RWPE1 (cell line): ENCODE measurements around the gene GPI.
"Not testable (repeated sequence)": the region's sequence is repeated elsewhere in the genome, so short reads cannot be mapped to it uniquely, and the experiment has no call there.

Source experiments
- CTCF ChIA-PET: fragments of 350-600 bp; sonication (Branson Sonifier 250); formaldehyde crosslinking; extraction: SDS; loops from one replicate; lab custom pipeline; 2021; lab: Yijun Ruan, JAX
- POLR2A ChIA-PET: fragments of 400-600 bp; formaldehyde crosslinking; extraction: SDS; loops from one replicate; lab custom pipeline; 2020; ENCODE audit warnings: antibody characterized with exemption; ENCODE audit not compliant: low non-redundant PET; lab: Yijun Ruan, JAX
- DNase-seq: peaks from one replicate; pipeline ENCODE4 v3.0.0; 2012; ENCODE audit warnings: low spot score
- H3K27ac ChIP-seq: fragments of 450-650 bp; 2 replicates; pipeline ENCODE4 v1.5.1; 2017
- CTCF ChIP-seq: fragments of 450-650 bp; conservative IDR thresholded peaks from 2 replicates; pipeline ENCODE4 v1.5.1; 2017; ENCODE audit warnings: low read depth, mild to moderate bottlenecking

The GPI gene

GRCh38 chr19:34327851-34328250, 37.1 kb upstream of the GPI start:
- DNase-seq = no peak
- ChIA-PET POLR2A (no interaction called here), CTCF (no interaction called here)
- no peak for TF ChIP-seq CTCF
- H3K27ac ChIP-seq = no peak overlapping the region

GRCh38 chr19:34328982-34329381, 36.0 kb upstream of the GPI start:
- no peak for DNase-seq
- POLR2A ChIA-PET = no interaction called here
- CTCF ChIA-PET = no interaction called here
- H3K27ac ChIP-seq = no peak overlapping the region
- TF ChIP-seq CTCF = no peak

- TF ChIP-seq CTCF = no peak
- CTCF ChIA-PET = interaction anchor here (0.7 kb wide), 1 partner anchor 367 kb away, joined by 4 read pairs; no protein-coding TSS in a partner anchor
- no peak for DNase-seq
- H3K27ac ChIP-seq = no peak overlapping the region
- POLR2A ChIA-PET = no interaction called here
Measured at GRCh38 chr19:34330116-34330515, 34.9 kb upstream of the GPI start.

- POLR2A ChIA-PET, DNase-seq, CTCF ChIA-PET, H3K27ac ChIP-seq: not testable (repeated sequence)
Measured at GRCh38 chr19:34330596-34330995, 34.4 kb upstream of the GPI start.

GRCh38 chr19:34331596-34331995, 33.4 kb upstream of the GPI start:
- POLR2A ChIA-PET, H3K27ac ChIP-seq, DNase-seq: not testable (repeated sequence)
- CTCF ChIA-PET = interaction anchor here (0.6 kb wide), 1 partner anchor 159 kb away, joined by 5 read pairs; no protein-coding TSS in a partner anchor

GRCh38 chr19:34332027-34332760, 32.8 kb upstream of the GPI start:
- TF ChIP-seq CTCF = no peak
- CTCF ChIA-PET = no interaction called here
- no peak for DNase-seq
- no peak overlapping the region for H3K27ac ChIP-seq
- POLR2A ChIA-PET = interaction anchor here (0.7 kb wide), 1 partner anchor 71 kb away, joined by 8 read pairs; no protein-coding TSS in a partner anchor

- ChIA-PET POLR2A (no interaction called here), CTCF (interaction anchor here (0.5 to 1.8 kb wide), 9 partner anchors 10 to 471 kb away, joined by 3 to 8 read pairs (median 5); no protein-coding TSS in a partner anchor)
- peak overlapping the region; percentile 37; the same call in 1 of the 2 replicates for H3K27ac ChIP-seq
- no peak for TF ChIP-seq CTCF
- DNase-seq = no peak
Measured at GRCh38 chr19:34335914-34336313, 29.1 kb upstream of the GPI start.
